ENCODE results near the gene RNF126. TPM values are rescaled to one million over a fixed set of nuclear protein-coding genes. Genes with fewer than 3 reads are reported as not detected.

RNF126 gene
- total RNA-seq, 1 donor from 2014 or later: 27.8 TPM

- DNase-seq (ENCODE audit: low read depth in 2 of 2): no peak
Measured at GRCh38 chr19:663682-664117, 686 bp upstream of the RNF126 start.

GRCh38 chr19:662207-662961, 630 bp downstream of the RNF126 start:
- DNase-seq (ENCODE audit: low read depth in 2 of 2): peak; percentile 44 to 66

GRCh38 chr19:661427-662196, 1.4 kb downstream of the RNF126 start:
- peak in 1 of 2 donors; percentile 26 for DNase-seq (ENCODE audit: low read depth in 2 of 2)

- no peak for DNase-seq (ENCODE audit: low read depth in 2 of 2)
Measured at GRCh38 chr19:660793-661426, 2.1 kb downstream of the RNF126 start.

- peak in 1 of 2 donors; percentile 44 for DNase-seq (ENCODE audit: low read depth in 2 of 2)
Measured at GRCh38 chr19:658916-659839, 3.8 kb downstream of the RNF126 start.

GRCh38 chr19:658059-658839, 4.8 kb downstream of the RNF126 start:
- DNase-seq (ENCODE audit: low read depth in 2 of 2): no peak

- no peak for DNase-seq (ENCODE audit: low read depth in 2 of 2)
Measured at GRCh38 chr19:657611-658010, 5.4 kb downstream of the RNF126 start.

GRCh38 chr19:656751-657559, 6.1 kb downstream of the RNF126 start:
- DNase-seq (ENCODE audit: low read depth in 2 of 2): no peak

GRCh38 chr19:655691-656090, 7.3 kb downstream of the RNF126 start:
- no peak for DNase-seq (ENCODE audit: low read depth in 2 of 2)

GRCh38 chr19:653425-653824, 9.6 kb downstream of the RNF126 start:
- no peak for DNase-seq (ENCODE audit: low read depth in 2 of 2)

- no peak for DNase-seq (ENCODE audit: low read depth in 2 of 2)
Measured at GRCh38 chr19:652467-653389, 10.3 kb downstream of the RNF126 start.

GRCh38 chr19:651991-652390, 11.0 kb downstream of the RNF126 start:
- DNase-seq (ENCODE audit: low read depth in 2 of 2): no peak

- DNase-seq (ENCODE audit: low read depth in 2 of 2): no peak
Measured at GRCh38 chr19:651114-651818, 11.7 kb downstream of the RNF126 start.

- DNase-seq (ENCODE audit: low read depth in 2 of 2): no peak
Measured at GRCh38 chr19:650121-650520, 12.9 kb downstream of the RNF126 start.

- no peak for DNase-seq (ENCODE audit: low read depth in 2 of 2)
Measured at GRCh38 chr19:648904-649801, 13.9 kb downstream of the RNF126 start.

GRCh38 chr19:648305-648704, 14.7 kb downstream of the RNF126 start:
- no peak for DNase-seq (ENCODE audit: low read depth in 2 of 2)

Measured in lung microvascular endothelial cell (primary cell).